ENCODE measurements around the gene CD80. TPM values are rescaled to one million over a fixed set of nuclear protein-coding genes. Genes with fewer than 3 reads are reported as not detected.

Gene CD80
- total and polyA plus RNA-seq, 10 of the 15 experiments (the other 5 are each of a cell fraction or from before 2014, with no cell fraction given), result 41.4 to 137 (median 58.1) TPM

- TF ChIP-seq SRF (IDR thresholded peaks at IDR 0.05; ENCODE audit: low read depth in 2 of 2, low read length in 2 of 2), result 0 out of 4 replicates have a peak, but pooled peaks of 1 of the 2 experiments have one; percentile 40
- 0 out of 2 replicates have a peak, but pooled peaks have one; percentile 15 for TF ChIP-seq HCFC1 (IDR thresholded peaks at IDR 0.05; ENCODE audit: low read length)
- TF ChIP-seq TBL1XR1 (IDR thresholded peaks at IDR 0.05; ENCODE audit: low read depth, low read length), result peak; percentile 68; the same call in 1 of the 2 replicates
- peak; percentile 67 for TF ChIP-seq RAD21 (IDR thresholded peaks at IDR 0.05; ENCODE audit: insufficient read depth, low read depth, low read length)
- peak in 1 of 2 experiments; percentile 33; a peak in 2 of 4 replicates for TF ChIP-seq IKZF2 (IDR thresholded peaks at IDR 0.05)
- TF ChIP-seq YBX1 (IDR thresholded peaks at IDR 0.05), result no peak
- TF ChIP-seq CEBPB (IDR thresholded peaks at IDR 0.05; ENCODE audit: borderline replicate concordance in 1 of 2, low read depth in 2 of 2, low read length in 2 of 2), result no peak
- TF ChIP-seq SKIL (IDR thresholded peaks at IDR 0.05; ENCODE audit: low read depth, poor library complexity, severe bottlenecking), result peak; percentile 63
- TF ChIP-seq MAX (IDR thresholded peaks at IDR 0.05; ENCODE audit: low read depth, low read length), result 0 out of 2 replicates have a peak, but pooled peaks have one; percentile 37
- TF ChIP-seq FOS (IDR thresholded peaks at IDR 0.05; ENCODE audit: borderline replicate concordance, extremely low read depth, insufficient read length), result no peak
- 0 out of 2 replicates have a peak, but pooled peaks have one; percentile 3 for TF ChIP-seq NRF1 (conservative IDR thresholded peaks at IDR 0.05; ENCODE audit: low read depth, low read length)
- peak; percentile 76 for TF ChIP-seq SMC3 (IDR thresholded peaks at IDR 0.05; ENCODE audit: borderline replicate concordance, low read length)
- TF ChIP-seq PAX5 (IDR thresholded peaks at IDR 0.05; ENCODE audit: borderline replicate concordance, low read depth, low read length), result 0 out of 2 replicates have a peak, but pooled peaks have one; percentile 13
- peak; percentile 67; the same call in 1 of the 2 replicates for TF ChIP-seq POLR2A (IDR thresholded peaks at IDR 0.05; ENCODE audit: low read depth, low read length)
- TF ChIP-seq MXI1 (IDR thresholded peaks at IDR 0.05; ENCODE audit: low read depth, low read length), result peak; percentile 22; the same call in 1 of the 2 replicates
- peak; percentile 71 for TF ChIP-seq POLR2AphosphoS5 (IDR thresholded peaks at IDR 0.05; ENCODE audit: low read length)
- 0 out of 2 replicates have a peak, but pooled peaks have one; percentile 54 for TF ChIP-seq TAF1 (IDR thresholded peaks at IDR 0.05; ENCODE audit: borderline replicate concordance, low read depth, low read length)
- no peak for TF ChIP-seq SMAD1 (IDR thresholded peaks at IDR 0.05; ENCODE audit: low read depth, partially characterized antibody)
- peak; percentile 61; the same call in 1 of the 2 replicates for TF ChIP-seq NKRF (conservative IDR thresholded peaks at IDR 0.05)
- TF ChIP-seq ZNF24 (IDR thresholded peaks at IDR 0.05), result peak; percentile 58
- peak; percentile 51; the same call in 1 of the 2 replicates for TF ChIP-seq MLLT1 (IDR thresholded peaks at IDR 0.05)
- TF ChIP-seq CBFB (IDR thresholded peaks at IDR 0.05; ENCODE audit: low read depth), result no peak; the same call in 1 of the 2 replicates
- TF ChIP-seq ZBED1 (IDR thresholded peaks at IDR 0.05; ENCODE audit: borderline replicate concordance), result 0 out of 2 replicates have a peak, but pooled peaks have one; percentile 36
- peak; percentile 64; the same call in 1 of the 2 replicates for TF ChIP-seq MEF2A (IDR thresholded peaks at IDR 0.05; ENCODE audit: insufficient read depth, low read depth, low read length)
- TF ChIP-seq GATAD2B (conservative IDR thresholded peaks at IDR 0.05; ENCODE audit: low read depth), result peak; percentile 35; the same call in 1 of the 2 replicates
- peak; percentile 59; the same call in 1 of the 2 replicates for TF ChIP-seq NBN (IDR thresholded peaks at IDR 0.05)
- TF ChIP-seq RUNX3 (IDR thresholded peaks at IDR 0.05; ENCODE audit: low read length), result peak; percentile 42
Measured at GRCh38 chr3:119559441-119559963, at the start of gene CD80 (continued).
